GM21528 (cell line): ENCODE measurements around the gene PAN2.
"Not testable (repeated sequence)": the region's sequence is repeated elsewhere in the genome, so short reads cannot be mapped to it uniquely, and the experiment has no call there.

ENCODE experiments used
- ATAC-seq: cut with Tn5 transposase; IDR thresholded peaks from one replicate; pipeline ENCODE4 v1.9.1; 2021; ENCODE audit warnings: mild to moderate bottlenecking, moderate library complexity; ENCODE audit not compliant: unreplicated experiment, low FRiP score

PAN2 gene

GRCh38 chr12:56342290-56342689, 8.5 kb upstream of the PAN2 start:
- not testable (repeated sequence) for ATAC-seq

GRCh38 chr12:56341616-56342015, 7.8 kb upstream of the PAN2 start:
- ATAC-seq = no peak

GRCh38 chr12:56339158-56339422, 5.3 kb upstream of the PAN2 start:
- no peak for ATAC-seq

- no peak for ATAC-seq
These were observed 4.7 kb upstream of the PAN2 start, which contains the start of gene IL23A for GRCh38 chr12:56338308-56339157. Gene IL23A (plus strand): TSS chr12:56338884. CDS start chr12:56339045, 161 bp downstream.

- no peak for ATAC-seq
These were observed 4.0 kb upstream of the PAN2 start for GRCh38 chr12:56337753-56338251.

GRCh38 chr12:56336361-56337167, 2.8 kb upstream of the PAN2 start:
- no peak for ATAC-seq

GRCh38 chr12:56335527-56335926, 1.7 kb upstream of the PAN2 start:
- ATAC-seq = not testable (repeated sequence)

- no peak for ATAC-seq
These were observed 642 bp upstream of the PAN2 start for GRCh38 chr12:56334490-56334793.

- ATAC-seq = no peak
These were observed 562 bp downstream of the PAN2 start for GRCh38 chr12:56333197-56333678.

GRCh38 chr12:56332512-56333196, 1.1 kb downstream of the PAN2 start:
- ATAC-seq = no peak

GRCh38 chr12:56330936-56331490, 2.8 kb downstream of the PAN2 start:
- no peak for ATAC-seq

- ATAC-seq = no peak
These were observed 7.3 kb downstream of the PAN2 start for GRCh38 chr12:56326533-56326932.

- no peak for ATAC-seq
These were observed 7.7 kb downstream of the PAN2 start for GRCh38 chr12:56326126-56326525.

- ATAC-seq = no peak
These were observed 9.6 kb downstream of the PAN2 start for GRCh38 chr12:56324206-56324605.

GRCh38 chr12:56321610-56322009, 12.2 kb downstream of the PAN2 start:
- ATAC-seq = not testable (repeated sequence)

GRCh38 chr12:56321027-56321426, 12.8 kb downstream of the PAN2 start:
- no peak for ATAC-seq

GRCh38 chr12:56317675-56318074, 16.1 kb downstream of the PAN2 start:
- ATAC-seq = no peak

- peak; percentile 92 for ATAC-seq
These were observed 18.0 kb downstream of the PAN2 start, which contains the start of gene CNPY2 for GRCh38 chr12:56315622-56316473. Gene CNPY2 (minus strand): TSS chr12:56315988. CDS start chr12:56315217, 771 bp downstream.

GRCh38 chr12:56315249-56315621, 18.6 kb downstream of the PAN2 start:
- no peak for ATAC-seq

GRCh38 chr12:56311003-56311402, 22.8 kb downstream of the PAN2 start:
- ATAC-seq = no peak
